KOPT-K1 (cell line): ENCODE measurements around the gene CMKLR1.

ENCODE experiments used
- H3K27ac ChIP-seq: fragments of 200-600 bp; sonication (generic); 2 replicates; pipeline ENCODE4 v1.5.1; 2016; ENCODE audit warnings: antibody characterized with exemption, mild to moderate bottlenecking, low read depth, low read length; ENCODE audit not compliant: poor library complexity, severe bottlenecking
- H3K36me3 ChIP-seq: fragments of 200-600 bp; sonication (generic); 2 replicates; pipeline ENCODE4 v1.5.1; 2017; ENCODE audit warnings: antibody characterized with exemption, mild to moderate bottlenecking, low read length, moderate library complexity; ENCODE audit not compliant: insufficient read depth
- H3K9me3 ChIP-seq: fragments of 200-600 bp; sonication (generic); 2 replicates; pipeline ENCODE4 v1.5.1; 2017; ENCODE audit warnings: antibody characterized with exemption, low read length, mild to moderate bottlenecking; ENCODE audit not compliant: insufficient read depth, poor library complexity, severe bottlenecking

Gene CMKLR1

DNA sequence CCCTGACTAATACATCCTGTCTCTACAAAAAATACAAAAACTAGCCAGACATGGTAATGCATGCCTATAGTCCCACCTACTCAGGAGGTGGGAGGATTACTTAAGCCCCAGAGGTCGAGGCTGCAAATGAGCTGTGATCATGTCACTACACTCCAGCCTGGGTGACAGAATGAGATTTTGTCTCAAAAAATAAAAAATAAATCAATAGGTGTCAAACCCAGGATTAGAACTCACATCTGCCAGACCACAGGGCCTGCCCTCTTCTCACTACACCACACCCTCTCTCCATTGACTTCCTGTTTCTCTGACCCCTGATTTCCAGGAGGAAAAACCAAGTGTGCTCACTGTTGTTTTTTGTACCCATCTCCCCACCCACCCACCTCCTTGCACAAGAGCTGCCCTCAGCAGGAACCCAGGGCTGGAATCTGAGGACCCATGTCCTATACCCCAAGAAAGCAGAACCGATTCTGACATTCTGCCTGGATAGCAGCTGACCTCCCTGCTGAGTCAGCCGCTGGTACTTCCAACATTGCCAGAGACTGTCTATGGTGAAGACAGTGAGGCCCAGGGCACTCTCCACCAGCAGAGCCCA lies 6.2 kb downstream of the CMKLR1 start:
- no peaks in the 10 kb centered on the region for H3K9me3 ChIP-seq
- H3K36me3 ChIP-seq, result no peaks in the 10 kb centered on the region
- H3K27ac ChIP-seq, result no peak overlapping the region

DNA sequence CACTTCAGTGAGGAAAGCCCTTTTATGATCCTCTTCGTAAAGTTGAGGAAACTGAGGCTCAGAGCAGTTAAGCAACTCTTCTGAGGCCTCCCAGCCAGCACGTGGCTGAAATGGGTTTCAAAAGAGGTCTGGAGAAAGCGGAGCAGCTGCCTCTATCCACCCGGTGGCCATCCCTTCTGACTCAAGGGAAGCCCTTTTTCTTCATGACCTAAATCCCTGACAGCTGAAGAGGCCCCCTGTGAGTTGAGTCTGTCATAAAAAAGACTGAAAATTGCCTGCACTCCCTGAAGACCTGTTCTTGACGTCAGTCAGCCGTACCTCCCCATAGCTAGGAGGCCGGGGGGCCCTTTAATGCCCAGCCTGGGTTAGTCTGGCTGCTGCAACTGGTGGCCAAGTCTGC lies 10.7 kb downstream of the CMKLR1 start:
- H3K36me3 ChIP-seq, result no peaks in the 10 kb centered on the region
- H3K9me3 ChIP-seq, result no peaks in the 10 kb centered on the region
- H3K27ac ChIP-seq, result no peak overlapping the region

DNA sequence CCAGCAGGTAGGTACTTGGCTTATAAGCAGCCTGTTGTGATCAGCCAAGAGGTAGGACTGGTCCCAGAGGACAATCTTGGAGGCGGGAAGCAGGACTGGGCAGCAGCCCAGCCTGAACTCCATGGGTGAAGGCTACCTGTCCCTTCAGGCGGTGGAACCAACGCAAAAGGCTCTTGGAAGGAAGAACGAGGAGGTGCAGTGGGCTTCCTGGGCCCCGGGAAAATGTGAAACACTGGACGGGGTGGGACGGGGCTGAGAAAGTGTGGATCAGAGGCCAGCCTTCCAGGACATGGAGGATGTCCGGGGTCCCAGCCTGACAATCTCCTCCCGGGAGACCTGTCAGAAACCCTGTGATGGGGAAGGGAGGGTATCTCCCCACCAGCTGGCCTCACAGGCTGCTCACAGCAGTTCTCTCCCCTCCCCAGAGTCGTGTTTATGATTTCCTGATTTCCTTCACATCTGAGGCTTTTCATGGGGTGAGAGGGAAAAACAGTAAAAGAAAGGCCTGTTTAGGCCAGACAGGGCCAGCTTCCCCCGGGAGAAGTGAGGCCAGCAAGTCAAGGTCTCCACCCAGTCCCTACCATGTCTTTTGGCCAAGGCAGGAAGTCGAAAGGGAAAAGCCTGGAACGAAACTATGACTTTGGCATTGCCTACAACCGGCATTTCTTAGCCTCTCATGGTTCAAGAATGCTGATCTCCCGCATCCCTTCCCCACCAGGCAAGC lies 11.3 kb downstream of the CMKLR1 start:
- Histone ChIP-seq H3K9me3 (no peaks in the 10 kb centered on the region), H3K27ac (no peak overlapping the region), H3K36me3 (no peaks in the 10 kb centered on the region)

DNA sequence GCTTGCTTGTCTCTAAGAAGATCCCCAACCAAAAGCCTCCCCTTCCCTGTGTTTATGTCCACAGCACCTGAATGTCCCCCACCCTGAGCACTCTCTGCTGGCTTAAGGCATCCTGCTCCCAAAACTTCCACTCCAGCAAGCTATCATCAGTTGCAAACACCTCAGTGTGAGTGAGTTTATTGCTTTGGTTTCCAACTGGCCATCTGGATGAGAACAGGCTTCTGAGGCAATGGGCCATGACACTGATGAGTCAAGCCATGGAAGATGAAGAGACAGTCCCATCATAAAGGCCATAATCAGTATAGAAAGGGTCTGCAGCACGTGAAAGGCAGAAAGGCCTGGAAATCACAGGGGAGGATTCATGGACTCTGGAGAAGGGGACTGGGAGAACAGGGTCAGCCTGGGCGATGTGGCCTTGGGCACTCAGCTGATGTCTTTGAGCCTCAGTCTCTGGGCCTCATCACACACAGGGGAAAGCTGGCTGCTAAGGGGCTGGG lies 12.8 kb downstream of the CMKLR1 start:
- no peak overlapping the region for H3K27ac ChIP-seq
- no peaks in the 10 kb centered on the region for H3K36me3 ChIP-seq
- H3K9me3 ChIP-seq, result no peaks in the 10 kb centered on the region

GRCh38 chr12:108325549-108325948 lies 13.6 kb downstream of the CMKLR1 start:
- Histone ChIP-seq H3K27ac (no peak overlapping the region), H3K36me3 (no peaks in the 10 kb centered on the region)

DNA sequence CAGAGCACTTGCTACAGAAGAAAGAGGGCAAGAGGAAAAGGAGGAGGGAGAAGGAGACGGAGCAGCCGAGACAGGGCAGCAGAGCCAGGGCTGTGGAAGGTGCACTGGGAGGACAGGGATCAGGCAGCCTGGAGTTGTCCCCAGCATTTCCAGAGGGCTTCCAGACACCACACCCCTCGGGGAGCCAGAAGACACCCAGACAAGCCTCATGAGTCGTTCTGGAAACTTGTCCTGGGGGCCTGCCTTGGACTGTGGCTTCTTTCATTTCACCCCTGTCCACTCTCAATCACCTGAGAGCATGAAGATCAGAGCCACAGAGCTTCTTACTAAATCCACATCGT lies 14.1 kb downstream of the CMKLR1 start:
- no peak overlapping the region for H3K27ac ChIP-seq
- no peaks in the 10 kb centered on the region for H3K9me3 ChIP-seq
- H3K36me3 ChIP-seq, result no peaks in the 10 kb centered on the region

More at GRCh38 chr12:108325549-108325948, 13.6 kb downstream of the CMKLR1 start:
- H3K9me3 ChIP-seq, result no peaks in the 10 kb centered on the region

DNA sequence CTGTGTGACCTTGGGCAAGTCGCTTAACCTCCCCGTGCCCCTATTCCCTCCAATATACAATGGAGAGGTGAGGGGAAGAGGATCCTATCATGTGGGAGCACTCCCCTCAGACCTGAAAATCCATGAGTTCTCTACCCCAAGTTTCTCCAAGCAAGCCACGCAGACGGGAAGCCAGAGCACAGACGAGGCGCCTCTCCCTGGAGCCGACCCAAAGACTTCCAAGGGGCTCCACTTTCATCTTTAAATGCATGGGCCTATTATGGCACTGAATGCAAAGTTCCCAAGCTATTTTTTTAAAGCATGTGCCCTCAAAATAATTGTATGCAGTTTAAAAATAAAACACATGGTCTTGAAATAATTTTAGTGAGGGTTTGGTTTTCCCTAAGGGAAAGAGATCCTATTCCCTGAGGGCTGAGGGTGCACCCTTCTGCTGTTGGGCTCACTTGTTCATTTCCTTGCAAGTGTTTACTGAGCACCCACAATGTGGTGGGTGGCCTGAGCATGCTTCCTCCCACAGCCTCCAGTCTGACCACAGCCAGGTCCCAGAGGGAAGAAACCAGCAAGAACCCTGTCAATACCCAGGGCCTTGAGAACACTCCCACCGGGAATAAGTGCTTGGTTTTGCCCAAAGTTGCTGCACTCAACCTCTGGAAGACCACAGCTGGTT lies 14.6 kb downstream of the CMKLR1 start:
- H3K27ac ChIP-seq, result no peak overlapping the region
- no peaks in the 10 kb centered on the region for H3K9me3 ChIP-seq
- H3K36me3 ChIP-seq, result no peaks in the 10 kb centered on the region

DNA sequence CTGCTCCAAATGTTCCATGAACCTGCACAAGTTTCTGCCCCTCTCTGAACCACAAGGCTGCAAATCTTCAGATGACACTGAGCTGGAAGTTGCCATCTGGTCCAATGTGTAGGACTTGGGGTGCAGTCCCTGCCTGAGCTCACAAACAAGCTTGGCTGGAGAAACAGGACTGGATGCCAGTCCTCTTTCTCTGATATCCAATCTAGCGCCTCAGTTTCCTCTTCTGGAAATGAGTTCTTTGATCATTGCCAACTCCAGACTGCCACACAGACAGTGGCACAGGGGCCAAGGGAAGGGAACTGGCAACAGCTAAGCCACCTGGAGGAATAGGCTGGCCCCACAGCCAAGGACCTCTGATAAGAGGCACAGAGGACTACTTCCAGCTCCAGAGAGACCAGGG lies 15.5 kb downstream of the CMKLR1 start:
- Histone ChIP-seq H3K9me3 (no peaks in the 10 kb centered on the region), H3K27ac (no peak overlapping the region), H3K36me3 (no peaks in the 10 kb centered on the region)

GRCh38 chr12:108322998-108323397 lies 16.1 kb downstream of the CMKLR1 start:
- no peaks in the 10 kb centered on the region for H3K36me3 ChIP-seq
- H3K9me3 ChIP-seq, result no peaks in the 10 kb centered on the region
- H3K27ac ChIP-seq, result no peak overlapping the region

GRCh38 chr12:108321688-108322087 lies 17.4 kb downstream of the CMKLR1 start:
- Histone ChIP-seq H3K27ac (no peak overlapping the region), H3K36me3 (no peaks in the 10 kb centered on the region), H3K9me3 (no peaks in the 10 kb centered on the region)

DNA sequence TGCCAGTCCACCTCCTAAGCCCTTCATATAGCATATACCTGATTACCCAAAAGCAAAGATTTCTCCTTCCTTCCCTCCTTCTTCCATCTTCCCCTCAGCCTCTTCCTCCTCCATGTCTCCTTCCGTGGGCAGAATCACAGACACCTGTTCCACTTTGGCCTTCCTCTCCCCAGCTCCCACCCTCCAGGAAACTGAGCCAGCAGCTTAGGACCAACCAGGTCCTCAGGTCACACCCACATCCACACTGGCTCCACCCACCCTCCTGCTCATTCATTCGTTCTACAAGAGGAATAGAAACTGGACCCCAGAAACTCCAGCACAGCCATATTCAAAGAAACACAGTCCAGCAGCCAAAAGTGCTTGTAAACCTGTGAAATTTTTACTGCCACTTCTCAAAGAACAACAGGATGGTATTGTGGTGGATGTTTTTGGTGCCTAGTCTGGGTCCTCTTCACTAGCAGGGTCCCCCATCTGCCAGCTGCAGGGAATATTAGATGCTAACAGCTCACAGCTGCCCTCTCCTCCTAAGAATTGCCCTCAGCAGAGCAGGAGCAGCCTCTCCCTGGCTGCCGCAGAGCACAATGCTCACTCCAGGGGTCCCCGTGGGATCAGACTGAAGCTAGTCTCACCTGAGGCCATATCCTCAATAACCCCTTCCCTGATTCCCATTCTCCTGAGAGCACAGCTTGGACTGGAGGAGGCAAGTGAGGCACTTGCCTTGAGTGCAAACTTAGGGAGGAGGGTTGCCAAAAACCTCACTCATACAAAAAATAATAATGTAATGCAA lies 18.4 kb downstream of the CMKLR1 start:
- H3K36me3 ChIP-seq, result no peaks in the 10 kb centered on the region
- H3K9me3 ChIP-seq, result no peaks in the 10 kb centered on the region
- no peak overlapping the region for H3K27ac ChIP-seq

DNA sequence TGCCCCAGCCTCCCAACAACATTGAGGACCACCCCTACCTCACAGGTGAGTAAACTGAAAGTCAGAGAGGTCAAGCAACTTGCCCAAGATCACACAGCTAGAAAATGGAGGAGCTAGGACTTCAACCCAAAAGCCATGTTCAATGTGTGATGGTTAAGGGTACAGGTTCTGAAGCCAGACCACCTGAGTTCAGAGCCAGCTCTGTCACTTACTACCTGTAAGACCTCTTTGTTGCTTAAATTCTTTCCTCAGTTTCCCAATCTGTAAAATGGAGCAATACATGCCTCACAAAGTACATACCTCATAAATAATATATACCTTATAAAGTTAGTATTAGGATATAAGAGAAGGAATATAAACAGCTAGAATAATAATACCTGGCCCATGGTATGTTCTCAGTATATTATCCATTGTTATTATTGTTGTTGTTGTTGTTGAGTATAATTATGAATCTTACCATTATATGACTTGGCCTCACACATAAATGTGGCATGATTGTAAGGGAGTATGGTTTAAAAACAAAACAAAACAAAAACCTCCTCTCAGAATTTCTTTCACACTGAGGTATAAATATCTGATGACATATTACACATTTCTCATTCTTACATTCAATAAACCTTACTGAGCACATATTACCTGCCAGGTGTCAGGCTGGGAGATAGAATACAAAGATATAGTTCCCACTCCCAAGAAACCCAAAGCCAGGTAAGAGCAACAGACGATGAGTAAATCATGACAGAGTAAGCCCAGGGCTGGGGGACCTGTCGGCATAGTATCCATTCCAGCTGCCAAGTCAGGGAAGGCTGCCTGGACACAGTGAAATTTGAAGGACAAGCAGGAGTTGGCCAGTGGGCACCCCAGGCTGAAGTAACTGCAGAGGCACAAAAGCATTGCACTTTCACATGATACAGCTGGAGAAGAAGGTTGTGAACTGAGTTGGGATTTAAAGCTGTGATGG lies 19.6 kb downstream of the CMKLR1 start:
- Histone ChIP-seq H3K9me3 (no peaks in the 10 kb centered on the region), H3K36me3 (no peaks in the 10 kb centered on the region), H3K27ac (no peak overlapping the region)

DNA sequence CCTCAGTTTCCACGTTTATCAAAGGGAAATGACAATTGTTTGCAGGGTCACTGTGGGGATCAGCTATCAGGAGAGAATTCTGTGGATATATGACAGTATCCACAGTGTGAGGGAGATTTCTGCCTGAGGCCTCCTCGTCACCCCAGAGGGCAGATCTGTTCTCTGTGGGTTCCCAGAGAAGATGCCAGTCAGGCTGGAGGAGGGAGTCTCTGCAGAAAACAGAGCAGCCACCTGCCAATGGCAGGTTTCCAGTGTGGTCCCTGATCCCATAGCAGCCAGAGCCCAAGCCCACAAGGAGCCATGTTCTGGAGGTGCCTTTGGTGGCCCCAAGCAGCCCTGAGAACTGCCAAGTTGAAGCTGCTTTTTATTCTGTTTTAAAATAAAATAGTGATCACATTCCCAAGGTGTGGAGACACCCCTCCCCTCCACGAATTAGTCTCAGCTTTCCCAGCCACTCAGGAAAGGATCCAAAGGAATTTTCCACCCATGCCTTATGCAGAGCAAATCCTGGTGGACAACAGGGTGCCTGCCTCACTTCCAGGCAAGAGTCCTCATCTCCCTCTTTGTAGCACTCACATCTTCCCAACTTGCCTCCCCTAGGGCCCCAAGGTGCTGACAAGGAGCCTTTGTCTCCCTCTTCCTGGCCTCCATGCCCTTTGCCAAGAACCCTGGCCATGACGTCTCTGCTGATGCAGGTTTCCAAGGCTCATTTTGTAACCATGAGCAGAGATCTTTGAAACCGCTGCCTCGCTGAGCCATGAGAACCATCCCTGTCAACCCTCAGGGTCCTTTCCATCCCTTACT lies 20.4 kb downstream of the CMKLR1 start:
- H3K9me3 ChIP-seq, result no peaks in the 10 kb centered on the region
- no peaks in the 10 kb centered on the region for H3K36me3 ChIP-seq
- no peak overlapping the region for H3K27ac ChIP-seq
